Panc1 (cell line): Measurements from ENCODE around the gene BCL10.
A peak's percentile ranks its signal among the peaks of the same experiment; 100 is the strongest.

Source experiments
- CTCF ChIP-seq: fragments of 450-650 bp; IDR thresholded peaks from 2 replicates; pipeline ENCODE4 v1.5.1; 2017; ENCODE audit warnings: mild to moderate bottlenecking
- POLR2AphosphoS5 ChIP-seq: IDR thresholded peaks from 2 replicates; pipeline ENCODE4 v1.6.1; 2012; ENCODE audit warnings: mild to moderate bottlenecking, low read depth, low read length, moderate library complexity
- REST ChIP-seq, 2 experiments: IDR thresholded peaks; 2 replicates each; pipeline ENCODE4 v1.6.1; 2011 to 2012; ENCODE audit warnings: low read depth in 2 of 2, control low read depth in 1 of 2, low read length in 1 of 2, mild to moderate bottlenecking in 1 of 2, moderate library complexity in 1 of 2; ENCODE audit not compliant: insufficient read depth in 1 of 2
- TCF7L2 ChIP-seq: IDR thresholded peaks from 2 replicates; pipeline ENCODE4 v1.6.1; 2011; ENCODE audit warnings: mild to moderate bottlenecking, low read depth, low read length, inconsistent platforms

GRCh38 chr1:85240174-85240601, 36.2 kb downstream of the BCL10 start:
- TF ChIP-seq CTCF (peak; percentile 76), POLR2AphosphoS5 (no peak), TCF7L2 (no peak), REST (IDR thresholded peaks at IDR 0.05; ENCODE audit: insufficient read depth in 1 of 2, low read depth in 2 of 2, low read length in 1 of 2) (no peak)
